NT2/D1 (cell line): ENCODE measurements around the gene MRPS14.

Experiments
- SUZ12 ChIP-seq: IDR thresholded peaks from 2 replicates; pipeline ENCODE4 v1.6.1; 2011; ENCODE audit not compliant: insufficient read length, insufficient read depth; ENCODE audit errors: extremely low read depth
- ZNF274 ChIP-seq: IDR thresholded peaks from 2 replicates; pipeline ENCODE4 v1.6.1; 2011; ENCODE audit warnings: mild to moderate bottlenecking, low read depth, low read length

GRCh38 chr1:174988986-174989385 lies 34.2 kb downstream of the MRPS14 start:
- TF ChIP-seq ZNF274, result no peak
- TF ChIP-seq SUZ12, result no peak
